HG03045 (cell line): ENCODE results near the gene ZNF260.
"Not testable (repeated sequence)": the region's sequence is repeated elsewhere in the genome, so short reads cannot be mapped to it uniquely, and the experiment has no call there.

Experiments used
- ATAC-seq: cut with Tn5 transposase; IDR thresholded peaks from one replicate; pipeline ENCODE4 v1.9.1; 2021; ENCODE audit warnings: mild to moderate bottlenecking, moderate library complexity; ENCODE audit not compliant: unreplicated experiment

ZNF260 gene

GRCh38 chr19:36490846-36491245 lies 37.2 kb downstream of the ZNF260 start:
- ATAC-seq, result not testable (repeated sequence)

- ATAC-seq, result peak; percentile 59
Observed at GRCh38 chr19:36489920-36490415, 38.1 kb downstream of the ZNF260 start.

DNA sequence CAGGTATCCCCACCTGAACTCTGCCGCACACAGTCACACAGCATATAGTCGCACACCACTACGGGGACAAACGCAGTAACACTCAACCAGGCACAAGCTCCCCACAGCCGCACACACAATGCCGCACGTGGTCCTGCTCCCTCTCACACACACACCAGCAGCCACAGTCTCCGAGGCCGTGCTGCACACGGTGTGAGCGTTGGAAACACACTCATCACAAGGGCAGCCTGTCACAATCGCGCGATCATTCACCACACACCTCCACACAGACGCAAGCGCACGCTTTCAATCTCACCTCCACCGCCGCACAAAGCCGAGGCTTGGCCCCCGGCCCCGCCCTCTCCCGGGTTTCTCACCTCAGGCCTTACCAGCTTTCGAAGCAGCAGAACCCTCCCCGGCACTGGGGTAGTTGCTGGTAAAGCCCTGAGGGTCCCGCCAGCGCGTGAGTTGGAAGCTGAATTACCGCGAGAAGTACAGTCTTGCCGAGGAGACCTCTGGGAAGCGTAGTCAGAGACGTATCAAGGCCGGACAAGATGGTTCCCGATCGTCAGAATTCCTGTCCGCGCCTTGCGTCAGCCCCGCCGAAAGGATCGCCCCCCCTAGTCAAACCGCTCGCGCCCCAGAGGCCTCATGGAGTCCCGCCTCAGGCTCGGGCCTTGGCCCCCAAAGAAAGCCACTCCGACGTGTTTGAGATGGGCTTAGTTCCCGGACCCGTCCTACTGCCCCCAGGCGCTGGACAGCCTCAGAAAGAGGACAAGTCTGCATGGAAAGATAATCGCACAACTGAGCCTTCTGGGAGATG lies 38.8 kb downstream of the ZNF260 start, which contains the start of gene ZNF566:
ZNF566 (minus strand) TSS at position 444 of the 802 bp plus-strand sequence. CDS start 13,004 bp downstream, outside the sequence.
- ATAC-seq, result peak; percentile 81

GRCh38 chr19:36488846-36489117 lies 39.3 kb downstream of the ZNF260 start:
- ATAC-seq, result peak; percentile 13

- ATAC-seq, result no peak
Observed at GRCh38 chr19:36488118-36488845, 39.8 kb downstream of the ZNF260 start.

- ATAC-seq, result no peak
Observed at GRCh38 chr19:36483653-36484052, 44.4 kb downstream of the ZNF260 start.

- no peak for ATAC-seq
Observed at GRCh38 chr19:36482876-36483275, 45.2 kb downstream of the ZNF260 start.
